GM19438 (cell line): Measurements from ENCODE around the gene UBTF.
A peak's percentile ranks its signal among the peaks of the same experiment; 100 is the strongest.

Experiments used
- ATAC-seq: cut with Tn5 transposase; IDR thresholded peaks from one replicate; pipeline ENCODE4 v1.9.1; 2021; ENCODE audit warnings: low read depth; ENCODE audit not compliant: unreplicated experiment

UBTF gene

GRCh38 chr17:44199553-44200477 lies 19.7 kb downstream of the UBTF start, which contains the start of gene ATXN7L3:
Gene ATXN7L3 (minus strand): TSS chr17:44199884. CDS start chr17:44198070, 1,814 bp downstream.
- peak; percentile 48 for ATAC-seq

- peak; percentile 9 for ATAC-seq
Observed at GRCh38 chr17:44198721-44199552, 20.5 kb downstream of the UBTF start.

GRCh38 chr17:44197980-44198720 lies 21.3 kb downstream of the UBTF start:
- ATAC-seq = no peak

GRCh38 chr17:44197107-44197506 lies 22.4 kb downstream of the UBTF start:
- ATAC-seq = no peak

DNA sequence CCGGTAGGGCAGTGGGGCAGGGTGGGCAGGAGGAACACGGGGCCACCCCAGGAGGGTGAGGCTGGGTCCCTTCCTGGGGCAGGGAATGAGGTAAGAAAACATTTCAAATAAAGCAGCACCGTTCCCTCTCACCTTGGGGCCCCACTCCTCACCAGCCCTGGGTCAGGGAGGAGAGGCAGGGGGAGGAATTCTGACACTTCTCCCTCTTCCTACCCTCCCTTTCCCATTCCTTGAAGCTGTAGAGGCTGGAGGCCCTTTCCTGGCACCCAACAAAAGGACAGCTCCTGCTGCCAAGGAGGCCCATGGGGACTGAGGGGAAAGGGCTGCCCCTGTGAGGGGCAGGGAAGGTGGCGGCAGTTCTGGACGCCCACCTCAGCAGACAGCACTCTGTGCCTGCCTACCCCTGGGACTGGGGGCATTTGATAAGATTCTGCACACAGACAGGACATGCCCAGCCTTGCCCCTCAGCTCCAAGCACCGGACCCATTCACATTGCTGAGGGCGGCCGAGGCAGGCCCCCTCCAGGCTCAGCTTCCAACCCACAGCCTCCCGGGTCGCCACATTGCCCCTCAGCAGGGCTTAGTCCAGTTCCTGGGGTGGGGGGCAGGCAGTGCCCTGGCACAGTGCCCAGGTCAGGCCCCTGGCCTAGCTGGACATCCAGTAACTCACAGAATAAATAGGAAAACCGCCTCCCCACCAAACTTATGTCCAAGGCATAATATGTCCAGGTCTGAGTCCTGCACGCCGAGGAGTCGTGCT lies 26.0 kb downstream of the UBTF start:
- no peak for ATAC-seq

DNA sequence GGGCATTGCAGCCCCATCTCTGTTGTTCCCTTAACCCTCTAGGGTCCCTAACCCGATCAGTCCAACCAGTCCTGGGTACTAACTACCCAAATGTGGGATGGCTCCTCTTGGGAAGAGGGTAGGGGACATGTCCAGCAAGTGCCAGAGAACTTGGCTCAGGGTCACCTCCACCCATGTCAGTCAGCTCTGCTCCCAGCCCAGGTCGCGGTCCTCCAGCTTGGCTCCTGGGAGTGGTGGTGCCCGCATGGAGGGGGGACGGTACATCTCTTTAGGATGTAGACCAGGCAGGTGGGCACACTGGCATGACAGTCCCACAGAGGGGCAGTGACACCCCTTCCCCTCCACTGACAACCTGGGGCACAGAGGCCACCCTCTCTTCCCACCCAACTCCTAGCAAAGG lies 26.7 kb downstream of the UBTF start:
- no peak for ATAC-seq

GRCh38 chr17:44191941-44192496 lies 27.5 kb downstream of the UBTF start:
- no peak for ATAC-seq

DNA sequence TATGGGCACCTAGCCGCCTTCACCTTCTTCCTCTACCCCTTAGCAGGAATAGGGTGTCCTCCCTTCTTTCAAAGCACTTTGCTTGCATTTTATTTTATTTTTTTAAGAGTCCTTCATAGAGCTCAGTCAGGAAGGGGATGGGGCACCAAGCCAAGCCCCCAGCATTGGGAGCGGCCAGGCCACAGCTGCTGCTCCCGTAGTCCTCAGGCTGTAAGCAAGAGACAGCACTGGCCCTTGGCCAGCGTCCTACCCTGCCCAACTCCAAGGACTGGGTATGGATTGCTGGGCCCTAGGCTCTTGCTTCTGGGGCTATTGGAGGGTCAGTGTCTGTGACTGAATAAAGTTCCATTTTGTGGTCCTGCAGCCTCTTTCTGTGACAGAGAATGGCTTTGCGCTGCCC lies 28.1 kb downstream of the UBTF start:
- no peak for ATAC-seq

- ATAC-seq = no peak
Observed at GRCh38 chr17:44190481-44190880, 29.0 kb downstream of the UBTF start.

GRCh38 chr17:44188576-44189403 lies 30.7 kb downstream of the UBTF start:
- ATAC-seq = no peak

GRCh38 chr17:44187131-44187899 lies 32.2 kb downstream of the UBTF start:
- ATAC-seq = peak; percentile 54

- ATAC-seq = peak; percentile 84
Observed at GRCh38 chr17:44186307-44187130, 33.0 kb downstream of the UBTF start, which contains the start of gene TMUB2. Gene TMUB2 (plus strand): TSS chr17:44186972. CDS start chr17:44187709, 737 bp downstream.

- no peak for ATAC-seq
Observed at GRCh38 chr17:44184212-44184810, 35.2 kb downstream of the UBTF start.

- no peak for ATAC-seq
Observed at GRCh38 chr17:44183024-44183423, 36.5 kb downstream of the UBTF start.

DNA sequence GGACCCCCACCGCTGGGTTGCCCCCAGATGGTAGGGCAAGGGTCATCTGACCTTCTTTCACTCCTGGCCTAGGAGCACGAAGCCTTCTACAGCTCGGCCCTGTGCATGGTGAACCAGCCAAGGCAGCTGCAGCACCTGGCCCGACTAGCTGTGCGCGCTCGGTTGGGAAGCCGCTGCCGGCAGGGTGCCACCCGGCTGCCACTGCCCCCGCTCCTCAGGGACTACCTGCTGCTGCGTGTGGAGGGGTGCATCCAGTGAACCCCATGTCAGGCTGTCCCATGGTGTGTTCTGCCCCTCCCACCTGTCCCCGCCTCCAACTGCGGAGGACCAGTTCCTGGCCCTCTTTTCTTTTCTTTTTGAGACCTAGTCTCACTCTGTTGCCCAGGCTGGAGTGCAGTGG lies 41.3 kb downstream of the UBTF start:
- no peak for ATAC-seq

GRCh38 chr17:44177640-44178039 lies 41.8 kb downstream of the UBTF start:
- no peak for ATAC-seq
